Measurements from ENCODE around the gene MEFV.
"Not testable (repeated sequence)": the region's sequence is repeated elsewhere in the genome, so short reads cannot be mapped to it uniquely, and the experiment has no call there.

Gene MEFV

GRCh38 chr16:3276679-3277078, 20.2 kb upstream of the MEFV start:
- no peak for TF ChIP-seq CTCF (conservative IDR thresholded peaks at IDR 0.05)
- peak overlapping the region; percentile 93 for H3K27ac ChIP-seq

- no peak overlapping the region for H3K27ac ChIP-seq
- TF ChIP-seq CTCF (conservative IDR thresholded peaks at IDR 0.05): no peak
Measured at GRCh38 chr16:3274947-3275346, 18.5 kb upstream of the MEFV start.

GRCh38 chr16:3274490-3274889, 18.1 kb upstream of the MEFV start:
- TF ChIP-seq CTCF (conservative IDR thresholded peaks at IDR 0.05): no peak
- no peak overlapping the region for H3K27ac ChIP-seq

GRCh38 chr16:3271281-3271680, 14.8 kb upstream of the MEFV start:
- H3K27ac ChIP-seq: not testable (repeated sequence)

GRCh38 chr16:3270718-3271117, 14.3 kb upstream of the MEFV start:
- H3K27ac ChIP-seq: not testable (repeated sequence)

- TF ChIP-seq CTCF (conservative IDR thresholded peaks at IDR 0.05): no peak
- no peak overlapping the region for H3K27ac ChIP-seq
Measured at GRCh38 chr16:3268294-3268693, 11.9 kb upstream of the MEFV start.

- no peak overlapping the region; the same call in 1 of the 2 replicates for H3K27ac ChIP-seq
Measured at GRCh38 chr16:3266873-3267537, 10.6 kb upstream of the MEFV start.

GRCh38 chr16:3264137-3265036, 8.0 kb upstream of the MEFV start:
- peak overlapping the region; percentile 82 for H3K27ac ChIP-seq
- TF ChIP-seq CTCF (conservative IDR thresholded peaks at IDR 0.05): no peak

More at GRCh38 chr16:3266873-3267537, 10.6 kb upstream of the MEFV start:
- peak; percentile 76 for TF ChIP-seq CTCF (conservative IDR thresholded peaks at IDR 0.05)

Measured in VCaP (cell line).